Esophagus mucosa (tissue), 1 donor: ENCODE measurements around the gene VASP. TPM values are rescaled to one million over a fixed set of nuclear protein-coding genes. Genes with fewer than 3 reads are reported as not detected.

Source experiments
- ATAC-seq: fragments of 200-7000 bp; cut with Tn5 transposase; one replicate; pipeline ENCODE4 v1.9.1; 2020
- total RNA-seq: library from RNA; stranded (reverse); gene quantifications from one replicate; pipeline ENCODE4 v1.2.4, GENCODE V29; 2023
- donor health status: DM: yes; HTN: yes; CAD: no.

The VASP gene
- total RNA-seq, 1 donor from 2014 or later = 48.8 TPM

DNA sequence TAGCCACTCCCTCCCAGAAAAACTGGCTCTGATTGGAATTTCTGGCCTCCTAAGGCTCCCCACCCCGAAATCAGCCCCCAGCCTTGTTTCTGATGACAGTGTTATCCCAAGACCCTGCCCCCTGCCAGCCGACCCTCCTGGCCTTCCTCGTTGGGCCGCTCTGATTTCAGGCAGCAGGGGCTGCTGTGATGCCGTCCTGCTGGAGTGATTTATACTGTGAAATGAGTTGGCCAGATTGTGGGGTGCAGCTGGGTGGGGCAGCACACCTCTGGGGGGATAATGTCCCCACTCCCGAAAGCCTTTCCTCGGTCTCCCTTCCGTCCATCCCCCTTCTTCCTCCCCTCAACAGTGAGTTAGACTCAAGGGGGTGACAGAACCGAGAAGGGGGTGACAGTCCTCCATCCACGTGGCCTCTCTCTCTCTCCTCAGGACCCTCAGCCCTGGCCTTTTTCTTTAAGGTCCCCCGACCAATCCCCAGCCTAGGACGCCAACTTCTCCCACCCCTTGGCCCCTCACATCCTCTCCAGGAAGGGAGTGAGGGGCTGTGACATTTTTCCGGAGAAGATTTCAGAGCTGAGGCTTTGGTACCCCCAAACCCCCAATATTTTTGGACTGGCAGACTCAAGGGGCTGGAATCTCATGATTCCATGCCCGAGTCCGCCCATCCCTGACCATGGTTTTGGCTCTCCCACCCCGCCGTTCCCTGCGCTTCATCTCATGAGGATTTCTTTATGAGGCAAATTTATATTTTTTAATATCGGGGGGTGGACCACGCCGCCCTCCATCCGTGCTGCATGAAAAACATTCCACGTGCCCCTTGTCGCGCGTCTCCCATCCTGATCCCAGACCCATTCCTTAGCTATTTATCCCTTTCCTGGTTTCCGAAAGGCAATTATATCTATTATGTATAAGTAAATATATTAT lies 33.3 kb upstream of the VASP start:
- no peak for ATAC-seq

DNA sequence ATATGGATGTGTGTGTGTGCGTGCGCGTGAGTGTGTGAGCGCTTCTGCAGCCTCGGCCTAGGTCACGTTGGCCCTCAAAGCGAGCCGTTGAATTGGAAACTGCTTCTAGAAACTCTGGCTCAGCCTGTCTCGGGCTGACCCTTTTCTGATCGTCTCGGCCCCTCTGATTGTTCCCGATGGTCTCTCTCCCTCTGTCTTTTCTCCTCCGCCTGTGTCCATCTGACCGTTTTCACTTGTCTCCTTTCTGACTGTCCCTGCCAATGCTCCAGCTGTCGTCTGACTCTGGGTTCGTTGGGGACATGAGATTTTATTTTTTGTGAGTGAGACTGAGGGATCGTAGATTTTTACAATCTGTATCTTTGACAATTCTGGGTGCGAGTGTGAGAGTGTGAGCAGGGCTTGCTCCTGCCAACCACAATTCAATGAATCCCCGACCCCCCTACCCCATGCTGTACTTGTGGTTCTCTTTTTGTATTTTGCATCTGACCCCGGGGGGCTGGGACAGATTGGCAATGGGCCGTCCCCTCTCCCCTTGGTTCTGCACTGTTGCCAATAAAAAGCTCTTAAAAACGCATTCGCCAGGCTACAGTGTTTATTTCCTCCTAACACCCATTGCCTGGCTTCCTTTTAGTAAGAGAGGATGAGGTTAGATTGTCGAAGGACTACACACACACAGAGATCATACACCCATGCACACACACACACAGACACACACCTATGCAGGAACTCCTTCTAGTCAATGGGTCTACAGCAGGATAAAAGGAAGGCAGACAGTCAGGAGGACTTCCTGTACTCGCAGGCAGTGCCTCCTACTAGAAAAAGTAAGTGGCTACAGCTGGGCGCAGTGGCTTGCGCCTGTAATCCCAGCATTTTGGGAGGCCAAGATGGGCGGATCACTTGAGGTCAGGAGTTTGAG lies 32.4 kb upstream of the VASP start:
- ATAC-seq = no peak

DNA sequence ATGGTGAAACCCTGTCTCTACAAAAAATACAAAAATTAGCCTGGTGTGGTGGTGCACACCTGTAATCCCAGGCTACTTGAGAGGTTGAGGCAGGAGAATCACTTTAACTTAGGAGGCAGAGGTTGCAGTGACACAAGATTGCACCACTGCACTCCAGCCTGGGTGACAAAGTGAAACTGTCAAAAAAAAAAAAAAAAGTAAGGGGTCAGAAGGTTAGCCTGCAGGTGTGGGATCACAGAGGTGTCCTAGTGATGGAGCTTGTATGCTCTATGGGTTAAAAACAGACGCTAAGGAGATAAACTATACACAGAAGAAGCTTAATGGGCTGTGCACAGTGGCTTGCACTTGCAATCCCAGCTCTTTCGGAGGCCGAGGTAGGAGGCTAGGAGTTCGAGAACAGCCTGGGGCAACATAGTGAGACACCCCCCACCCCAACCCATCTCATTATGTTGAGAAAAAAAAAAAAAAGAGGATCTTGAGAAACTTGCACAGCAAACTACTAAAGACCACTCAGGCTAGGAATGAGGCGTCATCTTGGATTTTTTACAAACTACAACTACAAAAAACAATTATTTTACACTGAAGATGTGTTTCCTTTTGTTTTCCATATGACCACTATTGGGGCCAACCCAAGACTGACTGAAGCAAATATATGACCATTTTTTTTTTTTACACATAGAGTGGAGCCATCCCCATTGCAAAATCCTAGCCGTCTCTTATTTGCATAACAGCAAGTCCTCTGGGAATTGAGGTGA lies 31.6 kb upstream of the VASP start:
- ATAC-seq = no peak

DNA sequence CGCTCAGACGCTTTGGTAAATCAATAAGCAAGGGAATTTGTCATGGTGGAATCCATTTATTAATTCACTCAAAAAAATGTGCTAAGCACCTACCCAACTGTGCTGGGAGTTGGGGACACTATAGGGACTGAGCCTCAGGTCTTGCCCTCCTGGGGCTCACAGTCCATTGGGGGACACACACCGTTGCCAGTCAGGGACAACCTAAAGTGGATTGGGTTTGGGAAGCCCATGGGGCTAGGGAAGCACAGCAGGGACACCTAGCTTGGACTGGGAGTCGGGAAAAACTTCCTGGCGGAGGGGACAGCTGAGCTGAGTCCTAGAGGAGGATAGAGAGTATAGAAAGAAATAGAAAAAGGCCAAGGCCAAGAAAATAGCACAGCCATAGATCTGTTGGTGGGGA lies 31.0 kb upstream of the VASP start:
- no peak for ATAC-seq

DNA sequence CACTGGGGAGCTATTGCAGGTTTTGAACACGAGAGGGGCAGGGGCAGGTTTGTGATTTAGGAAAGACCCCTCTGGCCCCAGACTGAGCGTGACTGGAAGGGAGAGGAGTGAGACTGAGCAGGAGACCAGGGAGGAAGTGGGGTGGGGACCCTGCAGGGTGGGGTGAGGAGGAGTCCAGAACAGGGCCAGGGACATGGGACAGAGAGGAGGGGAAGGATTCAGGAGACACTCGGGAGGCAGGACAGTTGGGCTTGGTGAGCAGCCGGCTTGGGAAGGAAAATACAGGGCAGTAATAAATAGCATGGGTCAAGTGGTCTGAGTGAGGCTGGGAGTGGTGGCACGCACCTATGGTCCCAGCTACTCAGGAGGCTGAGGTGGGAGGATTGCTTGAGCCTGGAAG lies 30.1 kb upstream of the VASP start:
- ATAC-seq = no peak

DNA sequence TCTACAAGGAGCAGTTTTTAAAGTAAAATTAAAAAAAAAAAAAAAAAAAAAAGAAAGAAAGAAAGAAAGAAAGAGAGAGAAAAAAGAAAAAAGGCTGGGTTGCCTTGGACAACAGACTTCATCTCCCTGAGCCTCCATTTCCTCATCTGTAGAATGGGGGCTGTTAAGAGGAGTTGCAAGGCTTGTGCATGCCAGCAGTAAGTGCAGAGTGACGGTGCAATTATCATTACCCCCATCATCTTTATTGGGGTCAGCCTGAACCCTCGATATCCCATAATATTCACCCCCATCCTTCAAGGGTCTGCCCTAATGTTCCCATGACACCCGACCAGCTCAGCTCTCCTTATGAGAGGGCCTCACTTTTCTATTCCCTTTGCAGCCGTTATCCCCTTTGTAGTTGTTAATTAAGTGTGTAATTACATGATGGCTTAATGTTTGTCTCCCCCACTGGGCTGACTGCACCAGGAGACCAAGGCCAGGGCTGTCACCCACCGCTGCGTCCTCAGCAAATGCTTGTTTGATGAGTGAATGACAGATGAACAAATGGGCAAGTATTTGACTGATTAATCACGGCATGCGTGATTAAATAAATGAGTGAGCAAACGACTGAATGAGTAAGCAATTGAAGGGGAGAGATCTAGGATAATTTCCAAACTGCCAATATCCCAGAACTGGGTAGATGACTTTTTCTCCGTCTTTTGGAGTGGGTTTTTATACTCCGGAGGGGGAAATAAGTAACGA lies 29.4 kb upstream of the VASP start:
- no peak for ATAC-seq

DNA sequence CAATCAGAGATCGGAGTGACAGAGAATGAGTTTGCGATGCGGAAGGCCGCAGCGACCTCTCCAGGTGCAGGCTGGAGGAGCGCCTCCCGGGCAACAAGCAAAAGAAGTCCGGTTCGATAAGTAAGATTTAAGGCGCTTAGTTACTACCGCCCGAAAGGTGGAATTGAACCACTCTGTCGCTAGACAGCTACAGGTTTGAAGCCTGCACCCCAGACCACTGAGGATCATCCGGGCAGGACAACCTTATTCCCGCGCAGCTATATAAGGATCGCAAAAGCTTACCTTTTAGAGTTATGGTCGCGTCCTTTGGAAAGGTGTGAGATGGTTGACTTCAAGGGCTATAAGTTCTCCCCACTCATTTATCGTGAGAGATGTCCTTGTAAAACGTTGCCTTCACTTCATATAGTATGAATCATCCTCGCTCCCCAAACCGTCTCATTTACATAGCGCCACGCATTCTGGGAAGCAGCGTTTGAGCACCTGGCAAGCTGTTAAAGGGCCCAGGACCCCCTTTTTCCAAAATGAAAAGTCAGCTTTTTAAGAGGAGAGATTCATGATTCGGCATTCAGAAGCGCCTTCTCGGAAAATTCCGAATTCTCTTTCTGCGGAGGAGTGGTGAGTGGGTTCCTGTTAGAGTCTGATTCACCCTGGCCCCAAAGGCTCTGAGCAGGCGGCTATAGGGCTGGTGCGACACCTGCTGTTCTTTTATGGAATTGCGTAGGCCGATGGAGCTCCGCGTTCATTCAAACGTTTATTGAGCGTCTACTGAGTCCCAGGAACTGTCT lies 28.6 kb upstream of the VASP start:
- ATAC-seq = peak; percentile 91

DNA sequence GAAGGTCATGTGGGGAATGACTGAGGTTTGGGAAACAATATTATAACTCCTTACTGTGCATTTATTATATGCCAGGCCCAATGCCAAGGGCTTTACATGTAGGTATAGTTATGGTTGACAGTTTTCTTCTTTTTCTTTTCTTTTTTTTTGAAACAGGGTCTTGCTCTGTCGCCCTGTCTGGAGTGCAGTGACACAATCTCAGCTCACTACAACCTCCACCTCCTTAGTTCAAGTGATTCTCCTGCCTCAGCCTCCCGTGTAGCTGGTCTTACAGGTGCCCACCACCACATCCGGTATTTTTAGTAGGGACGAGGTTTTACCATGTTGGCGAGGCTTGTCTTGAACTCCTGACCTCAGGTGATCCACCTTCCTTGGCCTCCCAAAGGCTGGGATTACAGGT lies 24.2 kb upstream of the VASP start:
- no peak for ATAC-seq

DNA sequence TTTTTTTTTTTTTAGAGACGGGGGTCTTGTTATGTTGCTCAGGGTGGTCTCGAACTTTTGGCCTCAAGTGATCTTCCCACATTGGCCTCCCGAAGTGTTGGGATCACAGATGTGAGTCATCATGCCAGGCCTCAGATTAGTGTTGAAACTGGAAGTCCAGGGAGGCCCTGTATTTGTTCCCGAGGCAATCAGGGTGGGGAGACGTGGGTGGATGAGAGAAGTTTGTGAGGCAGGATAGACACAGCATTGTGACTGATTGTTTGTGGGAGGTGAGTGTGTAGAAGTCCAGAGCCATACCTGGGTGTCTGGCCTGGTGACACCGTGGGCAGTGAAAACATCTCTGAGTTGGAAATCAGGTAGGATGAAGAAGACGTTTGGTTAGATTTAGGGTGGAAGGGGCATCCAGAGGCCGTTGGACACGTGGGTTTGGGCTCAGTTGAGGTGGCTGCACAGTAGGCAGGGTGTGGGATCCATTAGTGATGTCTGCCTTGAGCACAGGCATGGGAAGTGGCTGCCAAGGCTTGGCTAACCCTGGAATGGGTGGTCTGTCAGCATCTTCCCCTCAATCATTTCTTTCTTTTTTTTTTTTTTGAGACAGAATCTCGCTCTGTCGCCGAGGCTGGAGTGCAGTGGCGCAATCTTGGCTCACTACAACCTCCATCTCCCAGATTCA lies 22.9 kb upstream of the VASP start:
- peak; percentile 19 for ATAC-seq

DNA sequence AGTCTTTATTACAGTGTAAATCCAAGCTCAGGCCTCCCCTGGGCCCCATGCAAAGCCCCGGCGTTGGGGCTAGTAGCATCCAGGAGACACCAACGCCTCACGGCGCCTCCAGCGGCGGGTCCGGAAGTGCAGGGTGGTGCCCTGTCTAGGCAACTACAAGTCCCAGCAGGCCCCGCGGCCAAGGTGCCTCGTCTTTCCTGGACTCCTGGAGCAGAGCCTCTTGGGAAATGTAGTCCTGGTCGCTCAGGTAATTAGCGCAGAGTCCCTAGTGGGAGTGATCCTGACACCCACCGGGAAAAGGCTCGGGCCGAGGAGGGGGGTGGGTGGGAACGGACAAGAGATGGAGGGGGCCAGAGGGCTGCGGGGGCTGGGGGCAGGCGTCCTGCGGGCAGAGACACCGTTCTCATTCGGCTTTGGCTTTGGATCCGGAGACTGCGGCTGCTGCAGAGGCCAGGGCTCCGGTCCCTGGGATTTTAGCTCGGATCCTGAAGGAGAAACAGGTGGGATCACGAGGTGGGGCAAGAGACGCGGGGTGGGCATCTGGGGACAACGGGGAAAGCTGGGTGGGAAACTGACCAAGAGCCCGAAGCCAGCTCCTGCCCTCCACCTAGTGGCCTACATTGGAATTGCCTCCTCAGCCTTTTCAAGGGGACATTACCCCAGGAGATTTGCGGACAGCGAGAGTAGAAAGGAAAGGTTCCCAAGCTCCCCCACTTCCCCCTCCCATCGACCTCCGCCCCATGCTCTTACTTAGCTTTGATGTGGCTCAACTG lies 21.8 kb upstream of the VASP start:
- ATAC-seq = peak; percentile 97

DNA sequence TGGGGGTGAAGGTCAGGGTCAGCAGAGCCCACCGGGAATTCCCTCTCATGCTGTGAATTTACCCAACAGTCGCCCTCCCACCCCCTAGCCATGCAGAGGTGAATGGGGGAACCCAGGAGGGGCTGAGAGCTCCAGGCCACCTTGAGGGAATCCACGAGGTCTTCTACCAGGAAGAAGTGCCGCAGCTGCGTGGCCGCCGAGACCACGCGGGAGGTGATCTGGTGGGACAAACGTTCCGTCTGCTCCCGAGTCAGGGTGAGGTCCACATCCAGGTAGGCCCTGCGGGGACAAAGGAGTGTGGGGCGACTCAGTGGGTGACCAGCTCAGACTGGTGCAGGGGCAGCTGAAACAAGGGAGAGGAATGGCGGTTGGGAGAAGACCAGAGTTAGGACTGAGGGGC lies 18.6 kb upstream of the VASP start:
- no peak for ATAC-seq

DNA sequence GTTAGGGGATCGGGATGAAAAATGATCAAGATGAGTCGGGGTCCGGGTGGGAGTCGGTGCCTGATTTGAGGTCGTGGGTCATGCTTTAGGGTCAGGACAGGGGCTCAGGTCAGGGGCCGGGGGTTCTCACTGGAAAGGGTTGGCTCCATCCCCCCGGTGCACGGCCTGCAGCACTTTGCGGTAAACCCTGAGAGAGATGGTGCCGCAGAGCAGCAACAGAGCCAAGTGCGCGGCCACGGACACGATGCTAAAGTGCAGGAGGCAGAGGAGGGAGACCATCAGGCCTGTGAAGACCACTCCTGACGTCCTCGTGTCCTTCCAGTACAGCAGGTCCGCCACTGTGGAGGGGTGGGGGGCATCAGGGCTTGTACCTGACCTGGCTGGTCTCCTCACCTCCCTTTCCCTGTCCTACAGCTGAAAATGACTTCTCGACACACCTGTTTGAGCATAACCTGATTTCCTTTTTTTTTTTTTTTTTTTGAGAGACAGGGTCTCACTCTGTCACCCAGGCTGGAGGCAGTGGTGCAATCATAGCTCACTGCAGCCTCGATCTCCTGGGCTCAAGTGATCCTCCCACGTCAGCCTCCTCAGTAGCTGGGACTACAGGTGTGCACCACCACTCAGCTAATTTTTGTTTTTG lies 17.9 kb upstream of the VASP start:
- ATAC-seq = no peak

DNA sequence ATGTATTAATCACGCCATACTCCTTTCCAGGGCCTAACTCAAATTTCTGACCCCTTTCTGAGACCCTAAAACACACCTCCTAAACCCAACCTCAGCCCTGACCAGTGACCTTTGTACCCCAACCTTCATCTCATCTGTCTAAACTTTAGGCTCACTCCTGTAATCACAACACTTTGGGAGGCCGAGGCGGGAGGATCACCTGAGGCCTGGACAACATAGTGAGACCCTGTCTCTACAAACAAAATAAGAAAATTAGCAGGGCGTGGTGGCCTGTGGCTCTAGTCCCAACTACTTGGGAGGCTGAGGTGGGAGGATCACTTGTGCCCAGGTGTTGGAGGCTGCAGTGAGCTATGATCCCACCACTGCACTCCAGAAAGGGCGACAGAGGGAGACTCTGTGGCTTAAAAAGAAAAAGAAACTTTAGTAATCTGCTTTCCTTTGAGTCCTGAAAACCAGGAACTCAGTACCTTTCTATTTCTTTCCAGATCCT lies 15.1 kb upstream of the VASP start:
- no peak for ATAC-seq

DNA sequence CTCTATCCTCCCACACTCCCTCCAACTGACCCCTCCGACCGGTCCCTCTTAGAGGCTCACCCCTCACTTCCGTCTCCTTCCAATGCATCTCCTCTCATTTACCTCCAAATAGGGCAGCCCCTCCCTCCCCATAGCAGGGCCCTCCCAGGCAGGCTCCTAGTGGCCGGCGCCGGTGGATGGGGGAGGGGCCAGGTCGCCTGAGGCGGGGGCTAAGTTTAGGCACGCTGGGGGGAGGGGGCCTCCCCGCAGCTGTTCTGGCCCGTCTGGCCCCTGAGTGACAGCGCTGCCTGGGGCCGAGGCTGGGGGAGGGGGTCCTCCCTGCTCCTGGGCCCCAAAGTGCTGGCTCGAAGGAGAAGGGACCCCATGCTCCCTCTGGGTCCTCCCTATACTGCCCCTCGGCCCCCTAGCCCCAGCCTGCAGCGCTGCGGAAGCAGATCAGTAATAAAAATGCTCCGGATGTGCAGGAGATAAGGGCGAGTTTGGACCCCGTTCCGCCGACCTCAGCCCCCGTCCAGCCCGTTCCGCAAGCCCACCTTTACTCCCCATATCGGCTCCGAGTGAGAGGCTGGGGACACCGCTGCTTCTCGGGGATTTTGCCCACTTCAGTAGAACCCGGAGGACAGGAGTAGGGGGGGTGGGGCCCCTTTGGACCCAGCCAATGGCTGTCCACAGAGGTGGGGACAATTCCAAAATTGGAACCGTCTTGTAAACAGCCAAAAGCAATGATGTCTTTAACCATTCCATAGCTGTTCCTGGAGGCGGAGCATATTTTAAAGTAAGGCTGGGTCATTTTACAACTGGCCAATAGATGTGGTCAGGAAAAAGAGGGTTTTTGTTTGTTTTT lies 14.4 kb upstream of the VASP start:
- no peak for ATAC-seq

DNA sequence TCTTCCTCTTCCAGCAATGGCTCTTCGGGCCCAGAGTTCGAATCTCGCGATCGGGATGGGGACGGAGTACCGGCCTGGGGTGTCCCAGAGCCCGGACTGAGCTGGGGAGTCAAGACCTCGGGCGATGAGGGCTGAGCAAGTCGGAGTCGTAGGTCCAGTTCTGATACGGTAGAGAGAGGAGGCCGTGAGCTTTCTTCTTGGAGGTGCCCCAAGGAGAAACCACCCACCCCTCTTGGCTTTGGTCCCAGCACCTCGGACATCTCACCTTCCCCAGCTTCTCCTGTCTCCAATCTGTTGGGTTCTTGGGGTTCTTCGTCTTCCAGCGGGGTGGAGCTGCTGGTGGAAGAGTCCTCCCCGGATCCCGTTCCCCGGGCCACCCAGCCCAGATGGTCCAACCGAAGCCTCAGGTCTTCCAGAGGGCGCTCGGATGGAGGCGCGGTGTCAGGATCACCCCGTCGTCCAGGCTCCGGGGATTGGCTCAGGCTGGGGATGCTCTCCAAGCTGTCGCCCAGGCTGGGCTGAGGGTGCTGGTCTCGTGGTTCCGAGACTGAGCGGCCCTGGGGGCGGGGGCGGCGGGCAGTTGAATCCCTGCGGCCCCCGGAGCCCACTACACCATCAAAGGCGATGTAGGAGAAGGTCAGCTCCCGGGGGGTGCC lies 12.9 kb upstream of the VASP start:
- no peak for ATAC-seq

DNA sequence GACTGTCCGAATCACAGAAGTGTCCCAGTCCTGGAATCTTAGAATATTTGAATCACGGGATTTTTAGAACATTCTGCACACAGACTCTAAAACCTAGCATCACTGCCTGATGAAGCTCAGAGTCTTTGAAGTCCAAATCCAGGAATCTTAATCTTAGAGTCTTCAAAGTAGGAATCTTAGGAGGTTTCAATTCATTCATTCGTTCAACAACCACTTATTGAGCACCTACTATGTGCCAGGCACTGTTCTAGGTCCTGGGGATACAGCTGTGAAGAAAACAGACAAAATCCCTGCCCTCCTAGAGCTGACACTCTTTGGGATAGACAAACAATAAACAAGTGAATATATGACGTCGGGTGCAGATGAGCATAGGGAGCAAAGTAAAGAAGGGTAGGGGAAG lies 12.1 kb upstream of the VASP start:
- ATAC-seq = no peak

DNA sequence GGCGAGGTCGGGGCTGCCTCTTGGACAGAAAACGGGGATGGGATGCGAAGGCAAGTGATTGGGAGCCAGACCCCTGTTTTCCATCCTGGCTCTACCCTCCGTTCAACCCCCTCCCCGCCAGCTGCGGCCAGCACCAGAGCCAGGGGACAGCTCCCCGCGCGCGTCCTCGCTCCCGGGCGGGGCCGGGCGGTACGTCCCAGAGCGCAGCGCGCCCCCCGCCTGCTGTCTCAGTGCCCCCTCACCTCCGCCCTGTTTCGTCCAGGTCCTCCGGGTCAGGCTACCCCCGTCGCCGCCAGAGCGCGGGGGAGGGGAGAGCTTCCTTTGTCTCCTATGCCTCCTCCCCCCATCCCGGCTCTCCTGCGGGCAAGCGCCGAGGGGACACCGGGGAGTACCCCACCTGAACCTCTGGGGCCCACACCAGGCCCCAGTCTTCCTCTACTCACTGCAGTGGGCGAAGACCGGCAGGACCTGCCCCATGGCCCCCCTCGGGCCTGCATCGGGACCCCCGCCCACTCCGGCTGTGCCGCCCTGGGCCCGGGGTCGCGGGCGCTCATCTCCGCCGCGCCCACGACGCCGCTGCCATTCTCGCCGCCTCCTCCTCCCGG lies 10.8 kb upstream of the VASP start:
- peak; percentile 19 for ATAC-seq
